Choroid plexus epithelial cell (primary cell): ENCODE measurements around the gene EIF4G1.
A peak's percentile ranks its signal among the peaks of the same experiment; 100 is the strongest.

Source experiments
- DNase-seq: peaks from one replicate; pipeline ENCODE4 v3.0.0-alpha.2; 2010; ENCODE audit warnings: low read depth
- H3K4me3 ChIP-seq: 2 replicates; pipeline ENCODE4 v1.5.1; 2011; ENCODE audit warnings: low read depth, mild to moderate bottlenecking, control low read depth, low read length, moderate library complexity
- CTCF ChIP-seq: conservative IDR thresholded peaks from 2 replicates; pipeline ENCODE4 v1.5.1; 2011; ENCODE audit warnings: low read depth, mild to moderate bottlenecking, control low read depth, inconsistent platforms, low read length, moderate library complexity

Gene EIF4G1

DNA sequence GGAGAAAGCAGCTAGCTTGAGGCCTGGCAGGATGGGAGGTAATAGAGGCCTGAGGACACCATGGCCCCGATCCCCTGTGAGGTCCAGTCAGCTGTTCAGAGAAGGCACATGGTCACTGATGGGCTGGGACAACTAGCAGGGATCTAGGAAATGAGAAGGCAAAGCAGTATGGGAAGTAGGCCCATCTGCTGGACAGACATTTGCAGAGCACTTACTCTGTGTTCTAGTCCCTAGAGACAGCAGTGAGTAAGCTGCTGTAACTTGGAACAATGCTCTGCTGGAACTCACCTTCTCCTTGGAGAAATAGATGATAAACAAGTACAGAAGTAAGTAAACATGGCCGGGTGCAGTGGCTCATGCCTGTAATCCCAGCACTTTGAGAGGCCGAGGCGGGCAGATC, 31.5 kb upstream of the EIF4G1 start:
- no peak for DNase-seq
- no peak overlapping the region for H3K4me3 ChIP-seq
- no peak for TF ChIP-seq CTCF

- DNase-seq, result no peak
- no peak for TF ChIP-seq CTCF
- no peak overlapping the region for H3K4me3 ChIP-seq
These were observed 30.7 kb upstream of the EIF4G1 start for GRCh38 chr3:184283681-184284080.

GRCh38 chr3:184284696-184285095, 29.7 kb upstream of the EIF4G1 start:
- H3K4me3 ChIP-seq, result no peak overlapping the region
- TF ChIP-seq CTCF, result peak; percentile 72
- peak; percentile 88 for DNase-seq

- H3K4me3 ChIP-seq, result no peak overlapping the region
- peak; percentile 78 for TF ChIP-seq CTCF
- peak; percentile 67 for DNase-seq
These were observed 24.9 kb upstream of the EIF4G1 start for GRCh38 chr3:184289426-184289938.

DNA sequence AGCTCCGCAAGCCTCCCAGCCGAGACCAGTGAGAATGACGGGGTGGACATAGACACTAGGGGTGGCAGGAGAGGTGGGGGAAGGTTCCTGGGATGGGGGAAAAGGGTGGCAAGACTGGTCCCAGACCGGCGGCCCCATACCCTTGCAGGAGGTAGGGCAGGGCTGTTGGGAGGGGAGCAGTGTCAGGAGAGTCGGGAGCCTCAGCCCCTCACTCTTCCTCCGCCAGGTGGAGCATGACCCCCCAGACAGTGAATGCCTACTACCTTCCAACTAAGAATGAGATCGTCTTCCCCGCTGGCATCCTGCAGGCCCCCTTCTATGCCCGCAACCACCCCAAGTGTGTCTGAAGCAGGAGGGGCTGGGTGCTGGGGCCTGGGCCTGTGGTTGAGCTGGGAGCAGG, 24.1 kb upstream of the EIF4G1 start:
- TF ChIP-seq CTCF, result no peak
- no peak overlapping the region for H3K4me3 ChIP-seq

DNA sequence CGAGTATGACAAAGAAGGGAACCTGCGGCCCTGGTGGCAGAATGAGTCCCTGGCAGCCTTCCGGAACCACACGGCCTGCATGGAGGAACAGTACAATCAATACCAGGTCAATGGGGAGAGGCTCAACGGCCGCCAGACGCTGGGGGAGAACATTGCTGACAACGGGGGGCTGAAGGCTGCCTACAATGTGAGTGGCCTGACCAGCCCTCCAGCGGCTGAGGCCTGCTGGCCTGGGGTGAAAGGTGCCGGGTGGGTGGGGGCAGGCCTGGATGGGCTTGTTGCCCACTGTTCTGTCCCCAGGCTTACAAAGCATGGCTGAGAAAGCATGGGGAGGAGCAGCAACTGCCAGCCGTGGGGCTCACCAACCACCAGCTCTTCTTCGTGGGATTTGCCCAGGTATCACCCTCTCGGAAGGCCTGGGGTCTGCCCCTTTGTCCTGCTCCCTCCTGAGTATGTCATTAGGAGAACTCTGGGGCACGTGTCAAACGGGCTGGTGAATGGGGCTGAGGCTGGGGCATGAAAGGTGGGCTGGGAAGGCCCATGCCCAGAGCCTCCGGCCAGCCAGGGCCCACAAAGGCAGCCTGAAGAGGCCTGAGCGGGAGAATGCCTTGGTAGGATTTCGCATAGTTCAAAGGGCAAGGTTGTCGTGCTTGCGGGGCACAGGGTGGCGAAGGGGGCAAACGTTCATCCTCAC, 23.2 kb upstream of the EIF4G1 start:
- no peak for DNase-seq
- TF ChIP-seq CTCF, result no peak
- no peak overlapping the region for H3K4me3 ChIP-seq

More for the DNA sequence above, 24.1 kb upstream of the EIF4G1 start:
- no peak for DNase-seq
